Gastrocnemius medialis (tissue), 4 donors: ENCODE results near the gene LYSMD4.

ENCODE experiments used
- CTCF ChIP-seq, 5 experiments: fragments of 450-650 bp in 3 of 5; fragments of 200-600 bp in 2 of 5; sonication (generic) in 2 of 5; IDR thresholded peaks in 4 of 5; conservative IDR thresholded peaks in 1 of 5; 1 replicate in 4 of 5; 2 replicates in 1 of 5; pipeline ENCODE4 v1.5.1; 2016 to 2019; ENCODE audit warnings: antibody characterized with exemption in 5 of 5, mild to moderate bottlenecking in 3 of 5, moderate library complexity in 3 of 5
- POLR2A ChIP-seq, 2 donors: fragments of 450-650 bp; IDR thresholded peaks; one replicate each; pipeline ENCODE4 v1.6.1; 2017; ENCODE audit warnings: antibody characterized with exemption in 2 of 2, mild to moderate bottlenecking in 2 of 2, moderate library complexity in 2 of 2

GRCh38 chr15:99721104-99721778 lies 12.0 kb downstream of the LYSMD4 start:
- TF ChIP-seq CTCF (IDR thresholded peaks at IDR 0.05 in 4 of 5, conservative IDR thresholded peaks at IDR 0.05 in 1 of 5) (no peak), POLR2A (IDR thresholded peaks at IDR 0.05) (no peak)
